HG03095 (cell line): Measurements from ENCODE around the gene EEFSEC.
"Not testable (repeated sequence)": the region's sequence is repeated elsewhere in the genome, so short reads cannot be mapped to it uniquely, and the experiment has no call there.

Experiments
- ATAC-seq: cut with Tn5 transposase; IDR thresholded peaks from one replicate; pipeline ENCODE4 v1.9.1; 2021; ENCODE audit warnings: moderate library complexity; ENCODE audit not compliant: unreplicated experiment

EEFSEC gene

GRCh38 chr3:128152419-128153155 lies 694 bp upstream of the EEFSEC start:
- ATAC-seq, result no peak

- not testable (repeated sequence) for ATAC-seq
Observed at GRCh38 chr3:128154354-128154753, 1.1 kb downstream of the EEFSEC start.

- no peak for ATAC-seq
Observed at GRCh38 chr3:128155616-128156360, 2.5 kb downstream of the EEFSEC start.

GRCh38 chr3:128160661-128161060 lies 7.4 kb downstream of the EEFSEC start:
- ATAC-seq, result no peak

- ATAC-seq, result no peak
Observed at GRCh38 chr3:128163432-128163831, 10.2 kb downstream of the EEFSEC start.

- no peak for ATAC-seq
Observed at GRCh38 chr3:128166971-128167453, 13.7 kb downstream of the EEFSEC start.

- no peak for ATAC-seq
Observed at GRCh38 chr3:128167646-128167972, 14.3 kb downstream of the EEFSEC start.

- no peak for ATAC-seq
Observed at GRCh38 chr3:128167973-128168674, 14.8 kb downstream of the EEFSEC start.

- ATAC-seq, result no peak
Observed at GRCh38 chr3:128168836-128169235, 15.6 kb downstream of the EEFSEC start.

- ATAC-seq, result no peak
Observed at GRCh38 chr3:128170866-128171516, 17.7 kb downstream of the EEFSEC start.

GRCh38 chr3:128173200-128173599 lies 19.9 kb downstream of the EEFSEC start:
- ATAC-seq, result no peak

GRCh38 chr3:128173849-128174248 lies 20.6 kb downstream of the EEFSEC start:
- ATAC-seq, result no peak

- no peak for ATAC-seq
Observed at GRCh38 chr3:128174675-128175590, 21.7 kb downstream of the EEFSEC start.

GRCh38 chr3:128175768-128176167 lies 22.5 kb downstream of the EEFSEC start:
- no peak for ATAC-seq

GRCh38 chr3:128176276-128176833 lies 23.1 kb downstream of the EEFSEC start:
- ATAC-seq, result no peak

- no peak for ATAC-seq
Observed at GRCh38 chr3:128177865-128178264, 24.6 kb downstream of the EEFSEC start.

- no peak for ATAC-seq
Observed at GRCh38 chr3:128178782-128179483, 25.7 kb downstream of the EEFSEC start.

- no peak for ATAC-seq
Observed at GRCh38 chr3:128179484-128179819, 26.2 kb downstream of the EEFSEC start.

GRCh38 chr3:128180436-128180835 lies 27.2 kb downstream of the EEFSEC start:
- no peak for ATAC-seq
